Measurements from ENCODE around the gene CPNE2.

Gene CPNE2

GRCh38 chr16:57152096-57153093 is 60.0 kb downstream of the CPNE2 start:
- Histone ChIP-seq H3K9ac (ENCODE audit: low read length) (no peak overlapping the region), H3K27me3 (ENCODE audit: control insufficient read depth, insufficient read depth, low read length) (no peaks in the 10 kb centered on the region), H3K36me3 (ENCODE audit: control insufficient read depth, low read depth, low read length) (peaks cover 39% of the 10 kb centered on the region), H3K4me1 (ENCODE audit: control insufficient read depth, low read depth, low read length) (peaks cover 26% of the 10 kb centered on the region), H3K4me3 (ENCODE audit: low read length) (no peak overlapping the region), H3K27ac (ENCODE audit: low read length) (no peak overlapping the region), H3K9me3 (ENCODE audit: control insufficient read depth, low read depth, low read length) (no peaks in the 10 kb centered on the region)

DNA sequence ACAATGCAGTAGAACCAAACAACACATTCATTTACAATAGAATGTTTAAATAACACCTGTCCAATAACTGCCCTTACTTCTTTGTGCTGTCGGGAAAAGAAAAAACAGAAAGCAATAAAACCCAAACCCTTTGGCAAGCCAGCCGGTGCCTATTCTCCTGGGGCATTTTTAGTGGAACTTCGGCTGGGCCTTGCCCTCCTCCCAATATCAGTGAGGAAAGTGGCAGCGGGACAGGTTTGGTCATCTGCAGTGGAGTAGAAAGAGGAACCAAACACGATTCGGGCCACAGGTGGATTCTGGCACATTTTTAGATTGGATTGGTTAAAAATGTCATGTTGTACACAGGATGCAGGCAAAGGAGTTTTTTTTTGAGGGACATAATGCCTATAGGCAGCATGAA is 61.5 kb downstream of the CPNE2 start:
- H3K4me3 ChIP-seq (ENCODE audit: low read length): no peak overlapping the region
- peaks cover 49% of the 10 kb centered on the region for H3K36me3 ChIP-seq (ENCODE audit: control insufficient read depth, low read depth, low read length)
- H3K9me3 ChIP-seq (ENCODE audit: control insufficient read depth, low read depth, low read length): no peaks in the 10 kb centered on the region
- H3K9ac ChIP-seq (ENCODE audit: low read length): no peak overlapping the region
- no peaks in the 10 kb centered on the region for H3K27me3 ChIP-seq (ENCODE audit: control insufficient read depth, insufficient read depth, low read length)
- no peak overlapping the region for H3K27ac ChIP-seq (ENCODE audit: low read length)
- H3K4me1 ChIP-seq (ENCODE audit: control insufficient read depth, low read depth, low read length): peaks cover 17% of the 10 kb centered on the region

DNA sequence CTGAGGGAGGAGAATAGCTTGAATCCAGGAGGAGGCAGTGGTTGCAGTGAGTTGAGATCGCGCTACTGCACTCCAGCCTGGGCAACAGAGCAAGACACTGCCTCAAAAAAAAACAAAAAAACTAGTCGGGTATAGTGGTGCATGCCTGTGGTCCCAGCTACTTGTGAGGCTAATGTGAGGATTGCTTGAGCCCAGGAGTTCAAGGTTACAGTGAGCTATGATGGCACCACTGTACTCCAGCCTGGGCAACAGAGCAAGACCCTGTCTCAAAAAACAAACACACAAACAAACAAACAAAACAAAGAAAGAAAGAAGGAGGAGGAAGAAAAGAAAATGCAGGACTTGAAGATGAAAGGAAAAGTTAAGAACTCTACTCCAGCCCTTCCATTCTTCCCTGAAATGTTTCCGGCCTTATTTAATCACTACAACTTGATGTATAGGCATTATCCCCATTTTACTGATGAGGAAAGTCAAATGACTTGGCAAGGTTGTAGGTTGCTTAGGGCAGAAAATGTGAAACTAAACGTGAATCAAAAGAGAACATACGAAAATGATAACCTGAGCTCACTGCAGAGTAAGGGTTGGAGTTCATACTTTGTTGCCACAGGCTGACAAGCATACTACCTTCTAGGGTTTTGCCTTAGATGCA is 63.4 kb downstream of the CPNE2 start:
- no peaks in the 10 kb centered on the region for H3K9me3 ChIP-seq (ENCODE audit: control insufficient read depth, low read depth, low read length)
- no peak overlapping the region for H3K27ac ChIP-seq (ENCODE audit: low read length)
- peaks cover 26% of the 10 kb centered on the region for H3K4me1 ChIP-seq (ENCODE audit: control insufficient read depth, low read depth, low read length)
- peaks cover 49% of the 10 kb centered on the region for H3K36me3 ChIP-seq (ENCODE audit: control insufficient read depth, low read depth, low read length)
- H3K9ac ChIP-seq (ENCODE audit: low read length): no peak overlapping the region
- no peak overlapping the region for H3K4me3 ChIP-seq (ENCODE audit: low read length)
- no peaks in the 10 kb centered on the region for H3K27me3 ChIP-seq (ENCODE audit: control insufficient read depth, insufficient read depth, low read length)

GRCh38 chr16:57156351-57156703 is 63.9 kb downstream of the CPNE2 start:
- peaks cover 52% of the 10 kb centered on the region for H3K36me3 ChIP-seq (ENCODE audit: control insufficient read depth, low read depth, low read length)
- no peak overlapping the region for H3K4me3 ChIP-seq (ENCODE audit: low read length)
- no peaks in the 10 kb centered on the region for H3K9me3 ChIP-seq (ENCODE audit: control insufficient read depth, low read depth, low read length)
- H3K9ac ChIP-seq (ENCODE audit: low read length): no peak overlapping the region
- peaks cover 21% of the 10 kb centered on the region for H3K4me1 ChIP-seq (ENCODE audit: control insufficient read depth, low read depth, low read length)
- H3K27ac ChIP-seq (ENCODE audit: low read length): no peak overlapping the region
- H3K27me3 ChIP-seq (ENCODE audit: control insufficient read depth, insufficient read depth, low read length): no peaks in the 10 kb centered on the region

DNA sequence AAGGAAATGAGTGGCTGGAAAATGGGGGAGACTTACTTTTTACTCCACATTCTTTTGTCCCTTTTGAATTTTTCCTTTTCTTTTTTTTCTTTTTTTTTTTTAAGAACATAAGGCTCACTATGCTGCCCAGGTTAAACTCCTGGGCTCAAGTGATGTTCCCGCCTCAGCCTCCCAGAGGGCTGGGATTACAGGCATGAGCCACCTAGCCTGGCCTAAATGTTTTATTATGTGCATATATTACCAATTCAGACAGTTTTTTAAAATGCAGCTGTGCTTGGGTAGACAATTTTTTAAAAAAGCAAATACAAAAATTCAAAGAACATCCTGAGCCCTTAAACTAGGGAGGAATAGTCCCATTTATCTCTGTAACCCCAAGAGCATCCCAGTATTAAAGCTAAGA is 65.2 kb downstream of the CPNE2 start:
- no peak overlapping the region for H3K9ac ChIP-seq (ENCODE audit: low read length)
- H3K27ac ChIP-seq (ENCODE audit: low read length): no peak overlapping the region
- peaks cover 52% of the 10 kb centered on the region for H3K36me3 ChIP-seq (ENCODE audit: control insufficient read depth, low read depth, low read length)
- H3K4me1 ChIP-seq (ENCODE audit: control insufficient read depth, low read depth, low read length): peaks cover 14% of the 10 kb centered on the region
- H3K9me3 ChIP-seq (ENCODE audit: control insufficient read depth, low read depth, low read length): no peaks in the 10 kb centered on the region
- no peaks in the 10 kb centered on the region for H3K27me3 ChIP-seq (ENCODE audit: control insufficient read depth, insufficient read depth, low read length)
- H3K4me3 ChIP-seq (ENCODE audit: low read length): no peak overlapping the region

DNA sequence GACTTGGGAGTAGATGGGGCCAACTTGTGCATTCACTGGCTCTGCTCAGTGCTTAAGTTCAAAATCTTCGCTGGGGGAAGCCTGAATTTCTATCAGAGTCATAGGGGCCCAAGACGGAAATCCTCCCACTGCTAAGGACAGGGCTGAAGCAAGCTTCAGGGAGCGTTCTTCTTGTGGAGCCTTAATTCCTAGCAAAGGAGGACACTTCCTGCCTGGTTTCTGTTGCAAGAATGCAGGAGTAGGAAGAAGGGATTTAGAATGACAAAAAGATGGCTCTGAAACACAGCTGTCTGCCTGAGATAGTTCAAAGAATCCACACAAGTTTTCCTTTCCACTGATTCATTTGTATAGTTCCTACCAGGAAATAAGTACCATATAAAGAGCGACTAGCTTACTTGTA is 67.1 kb downstream of the CPNE2 start:
- Histone ChIP-seq H3K36me3 (ENCODE audit: control insufficient read depth, low read depth, low read length) (peaks cover 45% of the 10 kb centered on the region), H3K4me1 (ENCODE audit: control insufficient read depth, low read depth, low read length) (peaks cover 14% of the 10 kb centered on the region), H3K9me3 (ENCODE audit: control insufficient read depth, low read depth, low read length) (no peaks in the 10 kb centered on the region), H3K27me3 (ENCODE audit: control insufficient read depth, insufficient read depth, low read length) (no peaks in the 10 kb centered on the region), H3K4me3 (ENCODE audit: low read length) (no peak overlapping the region), H3K27ac (ENCODE audit: low read length) (no peak overlapping the region), H3K9ac (ENCODE audit: low read length) (no peak overlapping the region)

- Histone ChIP-seq H3K9ac (ENCODE audit: low read length) (no peak overlapping the region), H3K36me3 (ENCODE audit: control insufficient read depth, low read depth, low read length) (peaks cover 44% of the 10 kb centered on the region), H3K27ac (ENCODE audit: low read length) (no peak overlapping the region), H3K27me3 (ENCODE audit: control insufficient read depth, insufficient read depth, low read length) (no peaks in the 10 kb centered on the region), H3K4me1 (ENCODE audit: control insufficient read depth, low read depth, low read length) (peaks cover 14% of the 10 kb centered on the region), H3K9me3 (ENCODE audit: control insufficient read depth, low read depth, low read length) (no peaks in the 10 kb centered on the region), H3K4me3 (ENCODE audit: low read length) (no peak overlapping the region)
These were observed 71.5 kb downstream of the CPNE2 start for GRCh38 chr16:57163842-57164241.

DNA sequence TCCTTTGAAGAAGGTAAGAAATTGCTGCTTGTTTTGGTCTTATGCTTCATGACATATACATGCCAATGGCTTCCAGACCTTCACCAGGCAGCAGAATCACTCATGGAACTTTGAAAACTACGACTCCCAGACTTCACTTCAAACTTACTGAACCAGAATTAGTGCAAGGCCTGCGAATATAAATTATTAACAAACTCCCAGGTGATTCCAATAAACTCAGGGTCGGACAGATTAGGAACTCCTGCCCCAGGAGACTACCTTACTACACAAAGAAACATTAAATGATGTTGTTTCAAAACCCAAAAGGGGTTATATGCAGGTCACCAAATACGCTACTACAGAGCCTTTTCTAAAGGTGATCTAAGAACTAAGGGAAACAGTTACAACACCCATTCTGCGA is 73.1 kb downstream of the CPNE2 start:
- no peak overlapping the region for H3K27ac ChIP-seq (ENCODE audit: low read length)
- H3K36me3 ChIP-seq (ENCODE audit: control insufficient read depth, low read depth, low read length): peaks cover 56% of the 10 kb centered on the region
- no peaks in the 10 kb centered on the region for H3K27me3 ChIP-seq (ENCODE audit: control insufficient read depth, insufficient read depth, low read length)
- H3K9ac ChIP-seq (ENCODE audit: low read length): no peak overlapping the region
- H3K9me3 ChIP-seq (ENCODE audit: control insufficient read depth, low read depth, low read length): no peaks in the 10 kb centered on the region
- H3K4me3 ChIP-seq (ENCODE audit: low read length): no peak overlapping the region
- H3K4me1 ChIP-seq (ENCODE audit: control insufficient read depth, low read depth, low read length): peaks cover 3% of the 10 kb centered on the region

DNA sequence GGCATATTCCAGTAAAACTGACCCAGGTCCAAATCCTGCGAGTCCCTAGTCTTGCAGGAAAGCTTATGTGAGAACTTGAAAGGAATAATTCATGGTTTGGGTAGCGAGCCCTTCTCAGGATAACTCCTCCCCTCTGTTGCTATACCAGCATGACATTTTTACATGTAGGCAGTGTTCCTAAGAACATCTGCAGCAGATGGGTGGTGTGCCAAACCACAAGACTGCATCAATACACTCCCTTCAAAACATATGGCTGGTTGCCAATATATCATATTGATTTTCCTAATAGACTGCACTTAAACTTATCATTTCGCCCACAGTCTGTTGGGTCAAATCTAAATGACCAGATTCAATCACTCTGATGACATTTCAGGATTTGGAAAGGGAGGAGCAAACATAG is 73.6 kb downstream of the CPNE2 start:
- Histone ChIP-seq H3K27ac (ENCODE audit: low read length) (no peak overlapping the region), H3K4me3 (ENCODE audit: low read length) (no peak overlapping the region), H3K36me3 (ENCODE audit: control insufficient read depth, low read depth, low read length) (peaks cover 58% of the 10 kb centered on the region), H3K27me3 (ENCODE audit: control insufficient read depth, insufficient read depth, low read length) (no peaks in the 10 kb centered on the region), H3K4me1 (ENCODE audit: control insufficient read depth, low read depth, low read length) (no peaks in the 10 kb centered on the region), H3K9ac (ENCODE audit: low read length) (no peak overlapping the region), H3K9me3 (ENCODE audit: control insufficient read depth, low read depth, low read length) (no peaks in the 10 kb centered on the region)

- Histone ChIP-seq H3K4me3 (ENCODE audit: low read length) (no peak overlapping the region), H3K9ac (ENCODE audit: low read length) (no peak overlapping the region), H3K4me1 (ENCODE audit: control insufficient read depth, low read depth, low read length) (no peaks in the 10 kb centered on the region), H3K27me3 (ENCODE audit: control insufficient read depth, insufficient read depth, low read length) (no peaks in the 10 kb centered on the region), H3K27ac (ENCODE audit: low read length) (no peak overlapping the region), H3K36me3 (ENCODE audit: control insufficient read depth, low read depth, low read length) (peaks cover 60% of the 10 kb centered on the region), H3K9me3 (ENCODE audit: control insufficient read depth, low read depth, low read length) (no peaks in the 10 kb centered on the region)
These were observed 74.1 kb downstream of the CPNE2 start for GRCh38 chr16:57166451-57166850.

GRCh38 chr16:57166951-57167350 is 74.6 kb downstream of the CPNE2 start:
- Histone ChIP-seq H3K9ac (ENCODE audit: low read length) (no peak overlapping the region), H3K36me3 (ENCODE audit: control insufficient read depth, low read depth, low read length) (peaks cover 65% of the 10 kb centered on the region), H3K4me3 (ENCODE audit: low read length) (no peak overlapping the region), H3K9me3 (ENCODE audit: control insufficient read depth, low read depth, low read length) (no peaks in the 10 kb centered on the region), H3K4me1 (ENCODE audit: control insufficient read depth, low read depth, low read length) (no peaks in the 10 kb centered on the region), H3K27ac (ENCODE audit: low read length) (no peak overlapping the region), H3K27me3 (ENCODE audit: control insufficient read depth, insufficient read depth, low read length) (no peaks in the 10 kb centered on the region)

- Histone ChIP-seq H3K9ac (ENCODE audit: low read length) (no peak overlapping the region), H3K4me3 (ENCODE audit: low read length) (no peak overlapping the region), H3K9me3 (ENCODE audit: control insufficient read depth, low read depth, low read length) (no peaks in the 10 kb centered on the region), H3K4me1 (ENCODE audit: control insufficient read depth, low read depth, low read length) (no peaks in the 10 kb centered on the region), H3K36me3 (ENCODE audit: control insufficient read depth, low read depth, low read length) (peaks cover 67% of the 10 kb centered on the region), H3K27me3 (ENCODE audit: control insufficient read depth, insufficient read depth, low read length) (no peaks in the 10 kb centered on the region), H3K27ac (ENCODE audit: low read length) (no peak overlapping the region)
These were observed 75.2 kb downstream of the CPNE2 start for GRCh38 chr16:57167538-57167937.

Data from iPS-18a (cell line).